Fibroblast of skin of scalp (primary cell): ENCODE measurements around the gene MZB1.
"Not testable (repeated sequence)": the region's sequence is repeated elsewhere in the genome, so short reads cannot be mapped to it uniquely, and the experiment has no call there.

Source experiments
- DNase-seq: peaks from one replicate; pipeline ENCODE4 v3.0.0-alpha.2; 2013

The MZB1 gene

GRCh38 chr5:139410121-139410992, 20.6 kb upstream of the MZB1 start:
- no peak for DNase-seq

- not testable (repeated sequence) for DNase-seq
These were observed 19.4 kb upstream of the MZB1 start for GRCh38 chr5:139409116-139409515.

- DNase-seq = no peak
These were observed 18.5 kb upstream of the MZB1 start for GRCh38 chr5:139408191-139408590.

GRCh38 chr5:139407517-139407916, 17.8 kb upstream of the MZB1 start:
- DNase-seq = no peak

GRCh38 chr5:139406963-139407362, 17.2 kb upstream of the MZB1 start:
- no peak for DNase-seq

GRCh38 chr5:139404484-139404840, 14.7 kb upstream of the MZB1 start:
- DNase-seq = no peak

- DNase-seq = peak; percentile 98
These were observed 14.2 kb upstream of the MZB1 start, which contains the start of gene SPATA24 for GRCh38 chr5:139403787-139404483. Gene SPATA24 (minus strand): TSS chr5:139404089. CDS start chr5:139404060, 29 bp downstream.

GRCh38 chr5:139403418-139403786, 13.7 kb upstream of the MZB1 start:
- no peak for DNase-seq

GRCh38 chr5:139402561-139403158, 12.9 kb upstream of the MZB1 start:
- DNase-seq = no peak

- no peak for DNase-seq
These were observed 11.8 kb upstream of the MZB1 start for GRCh38 chr5:139401546-139401945.

GRCh38 chr5:139399501-139400121, 9.9 kb upstream of the MZB1 start:
- no peak for DNase-seq

GRCh38 chr5:139397921-139398320, 8.2 kb upstream of the MZB1 start:
- peak; percentile 29 for DNase-seq

GRCh38 chr5:139396691-139397090, 7.0 kb upstream of the MZB1 start:
- no peak for DNase-seq

- DNase-seq = no peak
These were observed 6.3 kb upstream of the MZB1 start for GRCh38 chr5:139395844-139396640.

GRCh38 chr5:139394654-139395566, 5.2 kb upstream of the MZB1 start, which contains the start of gene PROB1:
Gene PROB1 (minus strand): TSS chr5:139395104. CDS start chr5:139395081, 23 bp downstream.
- DNase-seq = no peak

- DNase-seq = peak; percentile 38
These were observed 4.5 kb upstream of the MZB1 start for GRCh38 chr5:139394123-139394653.

GRCh38 chr5:139393497-139394122, 3.9 kb upstream of the MZB1 start:
- DNase-seq = no peak

- DNase-seq = peak; percentile 67
These were observed 3.2 kb upstream of the MZB1 start for GRCh38 chr5:139392678-139393496.

GRCh38 chr5:139392324-139392677, 2.6 kb upstream of the MZB1 start:
- DNase-seq = no peak
